Epidermal melanocyte (primary cell): ENCODE measurements around the gene ARHGAP26.

Experiments used
- DNase-seq: peaks from one replicate; pipeline ENCODE4 v3.0.0; 2011; ENCODE audit warnings: low spot score; ENCODE audit not compliant: insufficient read length

The ARHGAP26 gene

GRCh38 chr5:142872217-142872616 lies 102.0 kb downstream of the ARHGAP26 start:
- DNase-seq, result no peak

- DNase-seq, result no peak
Measured at GRCh38 chr5:142872795-142873194, 102.6 kb downstream of the ARHGAP26 start.

GRCh38 chr5:142873831-142874230 lies 103.7 kb downstream of the ARHGAP26 start:
- no peak for DNase-seq

GRCh38 chr5:142874540-142874939 lies 104.4 kb downstream of the ARHGAP26 start:
- DNase-seq, result no peak

GRCh38 chr5:142875936-142876335 lies 105.8 kb downstream of the ARHGAP26 start:
- DNase-seq, result no peak

- peak; percentile 56 for DNase-seq
Measured at GRCh38 chr5:142876817-142877216, 106.6 kb downstream of the ARHGAP26 start.

- DNase-seq, result no peak
Measured at GRCh38 chr5:142878111-142878510, 107.9 kb downstream of the ARHGAP26 start.

GRCh38 chr5:142878638-142879037 lies 108.5 kb downstream of the ARHGAP26 start:
- DNase-seq, result no peak

- DNase-seq, result no peak
Measured at GRCh38 chr5:142881076-142881783, 111.1 kb downstream of the ARHGAP26 start.

- DNase-seq, result no peak
Measured at GRCh38 chr5:142881784-142882126, 111.6 kb downstream of the ARHGAP26 start.

- DNase-seq, result no peak
Measured at GRCh38 chr5:142883025-142883424, 112.8 kb downstream of the ARHGAP26 start.

- no peak for DNase-seq
Measured at GRCh38 chr5:142883438-142883837, 113.3 kb downstream of the ARHGAP26 start.

GRCh38 chr5:142884029-142884428 lies 113.9 kb downstream of the ARHGAP26 start:
- no peak for DNase-seq

- DNase-seq, result no peak
Measured at GRCh38 chr5:142886211-142886610, 116.0 kb downstream of the ARHGAP26 start.

- DNase-seq, result no peak
Measured at GRCh38 chr5:142886956-142887355, 116.8 kb downstream of the ARHGAP26 start.

GRCh38 chr5:142888469-142889085 lies 118.4 kb downstream of the ARHGAP26 start:
- peak; percentile 63 for DNase-seq

GRCh38 chr5:142892021-142892420 lies 121.8 kb downstream of the ARHGAP26 start:
- DNase-seq, result no peak

- DNase-seq, result no peak
Measured at GRCh38 chr5:142894315-142894714, 124.1 kb downstream of the ARHGAP26 start.

- DNase-seq, result no peak
Measured at GRCh38 chr5:142894749-142895148, 124.6 kb downstream of the ARHGAP26 start.

- DNase-seq, result no peak
Measured at GRCh38 chr5:142896325-142897007, 126.3 kb downstream of the ARHGAP26 start.

- no peak for DNase-seq
Measured at GRCh38 chr5:142897328-142897727, 127.2 kb downstream of the ARHGAP26 start.

GRCh38 chr5:142900927-142901326 lies 130.8 kb downstream of the ARHGAP26 start:
- DNase-seq, result no peak
